VCaP (cell line): ENCODE results near the gene CDIP1.

Source experiments
- H3K27ac ChIP-seq: fragments of 450-650 bp; 2 replicates; pipeline ENCODE4 v1.5.1; 2017
- TF ChIP-seq, protein P1 (sequence below): fragments of 450-650 bp; conservative IDR thresholded peaks from 2 replicates; pipeline ENCODE4 v1.5.1; 2017; ENCODE audit warnings: mild to moderate bottlenecking, moderate library complexity

CDIP1 gene

DNA sequence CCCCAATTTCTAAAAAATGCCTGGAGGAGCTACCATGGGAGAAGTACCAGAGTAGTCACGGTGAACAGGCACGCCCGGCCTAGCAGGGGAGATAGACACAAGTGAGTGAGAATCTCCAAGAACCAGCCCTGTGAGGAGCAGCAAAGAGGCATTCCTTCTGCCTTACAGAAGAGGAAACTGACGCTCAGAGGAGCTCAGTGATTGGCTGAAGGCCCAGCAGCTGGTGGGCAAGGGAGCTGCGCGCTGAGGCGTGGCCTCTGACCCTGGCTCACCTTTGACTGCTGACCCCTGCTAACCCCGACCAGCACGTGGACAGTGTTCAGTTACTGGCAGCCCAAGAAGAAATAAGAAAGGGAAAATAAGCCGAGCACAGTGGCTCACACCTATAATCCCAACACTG lies 19.4 kb upstream of the CDIP1 start:
- TF ChIP-seq, protein P1, sequence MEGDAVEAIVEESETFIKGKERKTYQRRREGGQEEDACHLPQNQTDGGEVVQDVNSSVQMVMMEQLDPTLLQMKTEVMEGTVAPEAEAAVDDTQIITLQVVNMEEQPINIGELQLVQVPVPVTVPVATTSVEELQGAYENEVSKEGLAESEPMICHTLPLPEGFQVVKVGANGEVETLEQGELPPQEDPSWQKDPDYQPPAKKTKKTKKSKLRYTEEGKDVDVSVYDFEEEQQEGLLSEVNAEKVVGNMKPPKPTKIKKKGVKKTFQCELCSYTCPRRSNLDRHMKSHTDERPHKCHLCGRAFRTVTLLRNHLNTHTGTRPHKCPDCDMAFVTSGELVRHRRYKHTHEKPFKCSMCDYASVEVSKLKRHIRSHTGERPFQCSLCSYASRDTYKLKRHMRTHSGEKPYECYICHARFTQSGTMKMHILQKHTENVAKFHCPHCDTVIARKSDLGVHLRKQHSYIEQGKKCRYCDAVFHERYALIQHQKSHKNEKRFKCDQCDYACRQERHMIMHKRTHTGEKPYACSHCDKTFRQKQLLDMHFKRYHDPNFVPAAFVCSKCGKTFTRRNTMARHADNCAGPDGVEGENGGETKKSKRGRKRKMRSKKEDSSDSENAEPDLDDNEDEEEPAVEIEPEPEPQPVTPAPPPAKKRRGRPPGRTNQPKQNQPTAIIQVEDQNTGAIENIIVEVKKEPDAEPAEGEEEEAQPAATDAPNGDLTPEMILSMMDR: no peak
- no peak overlapping the region for H3K27ac ChIP-seq

DNA sequence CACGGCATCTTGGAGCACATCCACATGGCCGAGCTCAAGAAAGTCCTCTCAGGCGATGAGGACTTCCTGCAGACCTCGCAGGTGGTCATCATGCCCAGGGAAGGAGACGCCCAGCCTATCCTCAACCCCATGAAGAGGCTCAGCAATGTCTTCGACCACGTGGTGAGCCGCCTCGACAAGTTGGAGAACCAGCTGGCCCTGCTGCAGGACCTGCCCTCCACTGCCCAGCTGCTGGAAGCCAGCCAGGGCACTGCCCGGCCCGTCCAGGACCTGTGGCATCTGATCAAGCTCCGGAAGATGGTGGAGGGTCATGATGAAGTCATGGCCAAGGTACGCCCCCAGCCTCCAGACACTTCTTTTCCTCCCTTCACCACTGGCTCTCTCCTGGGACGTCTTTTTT lies 18.0 kb upstream of the CDIP1 start:
- no peak overlapping the region for H3K27ac ChIP-seq
- TF ChIP-seq, protein P1: no peak

DNA sequence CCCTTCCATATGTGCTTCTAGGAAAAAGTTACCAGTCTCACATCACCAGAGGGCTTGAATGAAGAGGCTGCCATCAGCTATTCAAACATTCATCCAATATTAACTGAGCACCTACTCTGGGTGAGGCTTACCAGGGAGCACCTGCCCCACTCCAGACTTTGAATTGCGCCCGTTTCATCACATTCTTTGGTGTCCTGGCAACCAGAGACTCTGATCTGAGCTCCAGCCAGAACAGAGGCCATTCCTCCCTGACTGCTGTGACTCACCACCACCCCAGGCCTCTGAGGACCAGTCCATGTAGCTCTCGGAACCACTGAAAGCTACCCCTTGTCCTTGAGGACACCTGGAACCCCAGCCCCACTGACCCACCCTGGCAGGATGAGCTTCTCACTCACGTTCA lies 17.5 kb upstream of the CDIP1 start, which contains the start of gene C16orf96:
Gene C16orf96, plus strand, starts transcription at position 229 of the 400 bp plus-strand sequence. Its CDS starts 150 bp downstream, at position 379.
- TF ChIP-seq, protein P1: no peak
- no peak within 1 kb of the TSS for H3K27ac ChIP-seq

DNA sequence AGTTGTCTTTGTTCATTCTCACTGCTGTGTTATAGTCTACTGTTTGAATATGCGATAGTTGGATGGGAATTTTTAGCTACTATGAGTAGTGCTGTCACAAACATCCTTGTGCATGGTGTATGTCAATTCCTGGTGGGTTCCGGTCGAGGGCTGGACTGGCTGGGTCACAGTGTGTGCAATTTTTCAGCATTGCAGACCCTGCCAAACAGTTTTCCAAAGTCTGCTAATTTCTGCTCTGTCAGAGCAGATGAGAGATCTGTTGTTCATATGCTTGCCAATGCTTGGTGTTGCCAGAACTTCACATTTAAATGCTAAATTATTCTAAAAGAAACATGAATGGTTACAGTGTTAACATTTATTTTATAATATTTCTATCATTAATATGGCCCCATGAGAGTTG lies 14.0 kb upstream of the CDIP1 start:
- TF ChIP-seq, protein P1: no peak
- no peak overlapping the region for H3K27ac ChIP-seq

DNA sequence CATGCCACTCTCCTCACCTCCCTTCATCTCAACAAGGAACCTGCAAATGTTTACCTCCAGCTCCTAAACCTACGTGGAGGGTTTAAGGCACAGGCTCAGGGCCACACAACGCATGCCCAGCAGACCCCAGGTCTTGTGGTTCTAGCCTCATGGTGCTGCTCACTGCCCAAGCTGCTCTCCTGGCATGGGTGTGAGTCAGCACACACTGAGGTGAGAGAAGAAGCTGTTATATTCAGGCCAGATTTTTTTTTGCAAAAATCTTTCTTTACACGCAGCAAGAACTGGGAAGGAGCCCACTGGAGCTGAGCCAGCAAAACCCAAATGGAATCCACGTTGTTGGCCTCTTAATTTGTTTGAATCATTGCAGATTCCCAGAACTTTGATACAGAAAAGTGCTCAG lies 12.0 kb upstream of the CDIP1 start:
- TF ChIP-seq, protein P1: no peak

DNA sequence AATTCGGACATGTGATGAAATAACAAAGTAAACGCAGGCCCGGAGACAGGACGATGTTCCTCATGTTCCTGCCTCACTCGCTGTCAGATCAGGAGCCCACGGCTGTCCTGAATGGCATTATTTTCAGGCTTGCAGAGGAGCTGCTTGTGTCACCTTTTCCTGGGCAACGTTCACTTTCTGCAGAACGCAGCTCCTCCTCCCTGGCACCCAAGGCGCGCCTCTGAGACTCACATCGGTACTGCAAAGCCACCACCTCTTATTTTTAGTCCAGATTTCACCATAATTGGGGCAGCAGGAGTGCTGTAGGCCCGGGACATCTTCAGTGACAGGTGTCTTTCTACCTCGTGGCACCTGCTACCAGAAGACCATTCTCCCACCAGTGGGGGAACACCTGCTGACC lies 9.6 kb upstream of the CDIP1 start:
- H3K27ac ChIP-seq: no peak overlapping the region
- TF ChIP-seq, protein P1: no peak

More for the DNA sequence above, 12.0 kb upstream of the CDIP1 start:
- no peak overlapping the region for H3K27ac ChIP-seq

DNA sequence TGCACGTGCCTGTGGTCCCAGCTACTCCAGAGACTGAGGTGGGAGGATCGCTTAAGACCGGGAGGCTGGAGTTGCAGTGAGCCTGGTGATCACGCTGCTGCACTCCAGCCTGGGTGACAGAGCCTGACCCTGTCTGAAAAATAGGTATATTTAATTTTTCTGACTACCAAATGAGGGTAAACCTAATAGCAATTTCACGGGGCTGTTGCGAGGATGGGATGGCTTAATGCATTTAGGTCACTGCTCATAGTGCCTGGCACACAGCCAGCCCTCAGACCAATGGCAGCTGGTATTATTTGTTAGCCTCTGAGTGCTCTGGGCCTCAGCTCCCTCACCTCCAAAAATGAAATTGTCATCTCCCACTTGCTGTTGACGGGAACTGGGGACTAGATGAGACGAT lies 5.9 kb upstream of the CDIP1 start:
- H3K27ac ChIP-seq: no peak overlapping the region
- TF ChIP-seq, protein P1: no peak
